Left ventricle myocardium superior (tissue), 1 donor: Measurements from ENCODE around the gene AFF3. TPM values are rescaled to one million over a fixed set of nuclear protein-coding genes. Genes with fewer than 3 reads are reported as not detected.

Experiments used
- total RNA-seq: library from RNA; stranded (reverse); fragmentation: NEBNext Ultra II Directional; extraction: Animal tissue kit (Norgen Biotek cat#: 25700); gene quantifications from one replicate; pipeline ENCODE4 v1.2.1, GENCODE V29; 2021
- donor health status: DM: no; HTN: yes; CAD: no; lungs with severe emphysema.

AFF3 gene
- total RNA-seq, 1 donor from 2014 or later, result 10.0 TPM

Other genes starting within 250 kb of the AFF3 start
- gene LONRF2, start 179.9 kb upstream of the AFF3 start, total RNA-seq, result 17.5 TPM